HUDEP-2 (cell line): Measurements from ENCODE around the gene DEFB123.
"Not testable (repeated sequence)": the region's sequence is repeated elsewhere in the genome, so short reads cannot be mapped to it uniquely, and the experiment has no call there.

Experiments
- DNase-seq, 76 experiments: peaks; one replicate each; lab custom pipeline; 2025; ENCODE audit not compliant: unreplicated experiment in 76 of 76; lab: John Stamatoyannopoulos, UW

DEFB123 gene, protein sequence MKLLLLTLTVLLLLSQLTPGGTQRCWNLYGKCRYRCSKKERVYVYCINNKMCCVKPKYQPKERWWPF

DNA sequence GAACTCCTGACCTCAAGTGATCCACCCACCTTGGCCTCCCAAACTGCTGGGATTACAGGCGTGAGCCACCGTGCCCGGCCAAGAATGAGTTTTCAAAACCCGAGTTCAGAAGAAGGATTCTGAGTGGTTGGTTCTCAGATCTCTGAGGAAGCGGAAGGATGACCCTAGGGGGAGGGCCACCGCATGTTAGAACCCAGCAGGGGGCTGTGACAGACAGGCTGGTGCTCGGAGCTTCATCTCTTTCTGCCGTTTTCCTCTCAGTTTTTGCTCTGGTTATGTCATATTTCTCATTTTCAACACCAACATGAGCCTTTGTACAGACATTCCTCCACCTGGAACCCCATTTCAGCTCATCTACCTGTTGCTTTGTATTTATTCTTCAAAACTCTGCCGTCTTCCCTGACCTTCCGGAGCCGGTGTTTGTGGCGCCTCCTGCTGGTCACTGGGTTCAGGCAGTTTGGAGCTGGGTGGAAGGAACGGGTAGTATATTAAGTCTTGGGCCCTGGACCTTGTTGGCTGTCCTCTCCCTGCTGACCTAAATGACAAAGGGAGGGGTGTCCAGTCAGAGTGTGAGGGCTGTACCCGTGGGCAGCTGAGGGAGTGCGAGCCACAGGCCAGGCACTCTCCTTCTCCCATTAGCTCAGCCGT is at the start of gene DEFB123:
Gene DEFB123, plus strand, starts transcription at position 621 of the 648 bp plus-strand sequence. CDS start 67 bp downstream, outside the sequence.
- DNase-seq, result peak in 5 of 76 experiments; percentile 2 to 16 (median 4)

DNA sequence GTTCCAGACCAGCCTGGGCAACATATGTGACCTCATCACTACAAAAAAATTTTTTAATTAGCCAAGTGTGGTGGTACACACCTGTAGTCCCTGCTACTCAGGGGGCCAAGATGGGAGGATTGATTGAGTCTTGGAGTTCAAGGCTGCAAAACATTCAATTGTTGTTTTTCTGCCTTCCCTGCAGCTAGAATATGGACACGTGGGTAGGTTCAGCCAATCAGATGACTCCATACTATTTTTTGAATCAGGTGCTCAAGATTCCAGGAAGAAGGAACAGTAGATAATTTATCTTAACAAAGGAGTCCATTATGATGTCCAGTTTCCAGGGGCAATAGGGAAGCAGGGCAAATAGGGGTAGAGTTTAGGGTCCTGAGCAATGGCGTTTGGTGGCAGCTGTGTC is 47.6 kb upstream of the DEFB123 start:
- no peak for DNase-seq

DNA sequence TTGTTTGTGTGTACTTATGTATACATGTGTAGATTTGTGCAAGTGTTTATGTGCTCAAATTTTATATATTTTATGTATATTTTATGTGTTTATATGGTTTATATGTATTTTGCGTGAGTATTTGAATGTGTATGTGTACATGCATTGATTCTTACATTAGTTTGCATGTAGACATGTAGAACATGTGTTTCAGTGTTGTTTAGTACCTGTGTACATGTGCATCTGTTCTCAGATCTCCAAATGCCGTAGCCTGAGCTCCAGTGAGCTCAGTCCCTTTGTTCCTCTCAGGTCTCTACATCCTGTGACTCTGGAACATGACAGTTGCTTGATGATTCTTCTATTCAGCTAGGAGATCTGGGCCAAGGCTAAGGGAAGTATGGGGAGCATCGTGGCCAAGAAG is 45.5 kb upstream of the DEFB123 start:
- DNase-seq, result no peak

DNA sequence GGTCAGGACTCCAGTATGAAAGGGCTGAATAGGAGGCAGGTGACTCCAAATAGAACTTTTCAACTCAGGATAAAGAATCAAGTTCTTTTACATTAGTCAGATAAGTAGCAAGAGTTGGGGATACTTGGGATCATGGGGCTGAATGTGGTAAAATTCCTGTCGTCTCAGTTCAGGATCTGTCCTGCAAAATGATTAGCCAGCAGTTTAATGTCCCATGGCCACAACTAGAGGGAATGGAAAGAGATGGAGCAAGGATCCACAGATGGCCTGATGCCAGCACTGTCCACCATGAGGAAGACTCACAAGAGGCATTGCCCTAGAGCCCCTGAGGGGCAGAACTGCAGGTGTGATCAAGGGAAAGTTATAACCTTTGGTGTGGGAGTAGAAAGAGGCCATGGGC is 36.5 kb upstream of the DEFB123 start:
- DNase-seq, result no peak

DNA sequence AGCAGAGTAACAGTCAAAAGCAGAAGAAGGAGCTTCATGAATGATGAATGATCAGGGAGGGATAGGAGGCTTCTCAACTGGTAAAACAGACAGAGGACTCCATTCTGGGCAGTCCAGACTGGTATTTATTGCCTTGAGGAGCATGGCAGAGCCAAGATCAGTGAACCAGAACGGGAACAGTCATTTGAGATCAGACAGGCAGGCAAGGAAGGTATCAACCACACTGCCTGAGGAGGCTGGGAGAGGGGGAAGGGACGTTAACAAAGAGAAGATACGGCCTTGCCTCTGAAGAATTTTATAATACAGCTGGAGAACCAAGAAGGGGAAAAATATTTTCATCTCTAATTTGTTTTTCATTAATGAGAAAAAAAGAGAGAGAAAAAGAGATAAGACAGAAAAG is 34.3 kb upstream of the DEFB123 start, which contains the start of gene DEFB121:
Gene DEFB121, minus strand, starts transcription at position 101 of the 400 bp plus-strand sequence. Its CDS starts 63 bp downstream, at position 38.
- no peak for DNase-seq

DNA sequence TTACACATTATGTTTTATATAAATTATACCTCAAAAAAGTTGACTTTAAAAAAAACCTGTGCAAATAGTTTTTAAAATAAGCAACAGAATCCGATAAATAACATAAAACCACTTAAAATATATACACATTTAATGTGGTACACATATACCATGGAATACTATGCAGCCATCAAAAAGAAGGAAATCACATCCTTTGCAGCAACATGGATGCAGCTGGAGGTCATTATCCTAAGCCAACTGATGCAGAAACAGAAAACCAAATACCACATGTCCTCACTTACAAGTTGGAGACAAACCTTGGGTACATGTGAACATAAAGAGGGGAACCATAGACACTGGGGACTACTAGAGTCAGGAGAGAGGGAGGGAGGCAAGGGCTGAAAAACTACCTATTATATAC is 30.4 kb upstream of the DEFB123 start:
- no peak for DNase-seq

DNA sequence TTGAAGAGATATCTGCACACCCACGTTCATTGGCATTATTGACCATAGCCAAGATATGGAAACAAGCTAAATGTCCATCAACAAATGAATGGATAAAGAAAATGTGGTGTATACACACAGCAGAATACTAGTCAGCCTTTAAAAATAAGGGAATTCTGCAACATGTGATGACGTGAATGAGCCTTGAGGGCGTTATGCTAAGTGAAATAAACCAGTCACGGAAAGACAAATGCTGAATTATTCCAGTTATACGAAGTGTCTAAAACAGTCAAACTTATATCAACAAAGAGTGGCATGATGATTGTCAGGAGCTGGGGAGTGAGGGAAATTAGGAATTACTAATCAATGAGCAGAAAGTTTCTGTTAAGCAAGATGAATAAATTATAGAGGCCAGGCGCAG is 26.1 kb upstream of the DEFB123 start:
- no peak for DNase-seq

DNA sequence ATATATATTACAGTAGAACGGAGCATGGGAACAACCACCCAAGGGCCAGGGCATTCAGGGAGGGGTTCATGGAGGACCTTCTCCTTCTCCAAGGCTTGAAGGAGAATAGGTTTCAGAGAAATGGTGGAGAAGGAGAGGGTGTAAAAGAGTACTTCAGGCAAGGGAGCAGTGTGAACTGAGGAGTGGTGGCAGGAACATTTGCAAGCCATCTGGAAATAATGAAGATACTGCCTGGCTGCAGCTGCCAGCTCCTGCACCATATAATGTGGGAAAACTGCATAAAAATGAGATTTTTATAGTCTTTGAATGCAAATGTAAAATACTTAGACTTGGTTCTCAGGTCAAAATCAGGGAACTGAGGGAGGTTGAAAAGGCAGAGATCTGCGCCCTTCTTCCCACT is 24.8 kb upstream of the DEFB123 start:
- DNase-seq, result no peak

DNA sequence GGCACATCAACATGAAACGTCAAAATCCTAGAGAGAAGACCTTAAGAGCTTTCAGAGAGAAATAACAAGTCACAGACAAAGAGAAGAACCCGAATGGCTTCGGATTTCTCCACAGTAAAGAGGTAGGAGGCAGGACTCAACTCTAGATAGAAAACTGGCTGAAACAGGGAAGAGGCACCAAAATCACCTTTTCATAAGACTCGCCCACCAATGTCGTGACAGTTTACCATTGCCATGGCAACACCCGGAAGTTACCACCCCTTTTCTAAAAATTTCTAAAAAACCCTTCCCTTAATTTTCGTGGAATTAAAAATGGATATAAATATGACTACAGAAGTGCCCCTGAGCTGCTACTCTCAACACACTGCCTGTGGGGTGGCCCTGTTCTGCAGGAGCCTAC is 22.1 kb upstream of the DEFB123 start:
- no peak for DNase-seq

DNA sequence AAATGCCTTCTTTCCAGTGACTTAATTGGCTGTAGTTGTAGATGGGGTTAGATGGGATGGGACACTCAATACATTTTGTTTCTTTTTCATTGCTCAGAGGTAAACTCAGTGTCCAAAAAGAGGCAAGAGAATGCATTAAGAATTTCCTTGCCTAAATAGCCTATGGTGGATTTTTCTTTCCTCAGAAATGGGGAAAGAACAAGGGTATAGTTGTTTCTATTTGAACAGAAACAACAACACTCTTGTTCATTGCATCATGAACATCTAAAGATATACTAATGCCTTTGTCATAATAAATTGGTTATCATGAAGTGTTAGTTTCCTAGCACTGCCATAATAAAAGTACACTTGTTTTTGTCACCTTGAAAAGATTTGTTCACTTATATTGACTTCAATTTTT is 14.6 kb upstream of the DEFB123 start:
- DNase-seq, result no peak

DNA sequence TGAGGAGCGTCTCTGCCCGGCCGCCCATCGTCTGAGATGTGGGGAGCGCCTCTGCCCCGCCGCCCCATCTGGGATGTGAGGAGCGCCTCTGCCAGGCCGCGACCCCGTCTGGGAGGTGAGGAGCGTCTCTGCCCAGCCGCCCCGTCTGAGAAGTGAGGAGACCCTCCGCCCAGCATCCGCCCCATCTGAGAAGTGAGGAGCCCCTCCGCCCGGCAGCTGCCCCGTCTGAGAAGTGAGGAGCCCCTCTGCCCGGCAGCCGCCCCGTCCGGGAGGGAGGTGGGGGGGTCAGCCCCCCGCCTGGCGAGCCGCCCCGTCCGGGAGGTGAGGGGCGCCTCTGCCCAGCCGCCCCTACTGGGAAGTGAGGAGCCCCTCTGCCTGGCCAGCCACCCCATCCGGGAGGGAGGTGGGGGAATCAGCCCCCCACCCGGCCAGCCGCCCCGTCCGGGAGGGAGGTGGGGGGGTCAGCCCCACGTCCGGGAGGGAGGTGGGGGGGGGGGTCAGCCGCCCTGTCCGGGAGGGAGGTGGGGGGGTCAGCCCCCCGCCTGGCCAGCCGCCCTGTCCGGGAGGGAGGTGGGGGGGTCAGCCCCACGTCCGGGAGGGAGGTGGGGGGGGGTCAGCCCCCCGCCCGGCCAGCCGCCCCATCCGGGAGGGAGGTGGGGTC is 13.4 kb upstream of the DEFB123 start:
- DNase-seq, result not testable (repeated sequence)

DNA sequence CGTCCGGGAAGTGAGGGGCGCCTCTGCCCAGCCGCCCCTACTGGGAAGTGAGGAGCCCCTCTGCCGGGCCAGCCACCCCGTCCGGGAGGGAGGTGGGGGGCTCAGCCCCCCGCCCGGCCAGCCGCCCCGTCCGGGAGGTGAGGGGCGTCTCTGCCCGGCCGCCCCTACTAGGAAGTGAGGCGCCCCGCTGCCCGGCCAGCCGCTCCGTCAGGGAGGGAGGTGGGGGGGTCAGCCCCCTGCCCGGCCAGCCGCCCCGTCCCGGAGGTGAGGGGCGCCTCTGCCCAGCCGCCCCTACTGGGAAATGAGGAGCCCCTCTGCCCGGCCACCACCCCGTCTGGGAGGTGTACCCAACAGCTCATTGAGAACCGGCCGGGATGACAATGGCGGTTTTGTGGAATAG is 12.9 kb upstream of the DEFB123 start:
- DNase-seq, result not testable (repeated sequence)

DNA sequence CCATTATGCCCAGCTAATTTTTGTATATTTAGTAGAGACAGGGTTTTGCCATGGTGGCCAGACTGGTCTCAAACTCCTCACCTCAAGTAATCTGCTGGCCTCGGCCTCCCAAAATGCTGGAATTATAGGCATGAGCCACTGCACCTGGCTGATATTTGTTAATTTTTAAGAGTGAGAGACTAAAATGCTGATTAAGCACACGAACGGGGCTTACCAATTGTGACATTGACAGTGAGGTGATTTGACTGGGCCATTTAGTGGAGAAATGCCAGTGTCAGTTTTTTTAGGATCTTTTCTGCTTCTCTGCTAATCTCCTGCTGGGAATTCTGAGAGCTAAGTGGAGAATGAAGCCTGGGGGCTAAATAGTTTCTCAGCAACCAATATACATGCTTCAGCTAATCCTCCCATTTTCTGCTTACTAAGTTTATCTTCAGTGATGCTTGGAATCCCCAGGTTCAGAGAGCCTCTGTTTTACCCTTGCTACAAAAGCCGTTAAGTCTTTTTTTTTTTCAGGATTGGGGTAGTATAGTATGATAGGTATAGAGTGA is 9.8 kb upstream of the DEFB123 start:
- DNase-seq, result no peak

DNA sequence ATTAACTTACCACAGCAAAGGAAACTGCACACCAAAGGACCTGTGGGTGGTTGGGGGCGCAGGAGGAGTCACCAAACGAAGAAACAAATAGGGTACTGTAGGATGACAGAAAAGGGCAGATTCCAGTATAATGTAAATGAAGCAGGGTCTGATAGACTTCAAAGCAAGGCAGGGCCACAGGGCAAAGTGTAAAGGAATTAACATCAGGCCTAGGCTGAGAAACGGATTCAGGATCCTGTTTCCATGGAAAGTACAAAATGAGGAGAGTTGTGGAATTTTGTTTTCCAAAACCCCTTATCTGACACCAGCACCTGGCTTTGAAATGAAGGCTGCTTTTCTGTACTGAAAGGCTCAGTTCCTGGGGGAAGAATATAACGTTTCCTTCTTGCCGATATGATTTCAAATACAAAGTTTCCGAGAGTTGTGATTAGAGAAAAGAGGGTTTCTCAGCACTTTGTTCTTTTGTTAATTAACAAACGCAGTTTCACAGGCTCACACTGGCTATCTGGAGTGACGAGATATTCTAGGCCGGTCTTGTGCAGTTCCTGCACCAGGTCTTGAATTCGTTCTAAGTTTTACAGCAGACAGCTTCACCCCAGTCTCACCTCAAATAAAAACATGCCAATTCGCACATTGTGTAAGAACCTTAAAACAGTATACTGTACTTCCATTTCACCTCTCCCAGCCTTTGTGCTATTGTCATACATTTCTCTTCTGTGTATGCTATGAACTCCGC is 5.8 kb downstream of the DEFB123 start:
- no peak for DNase-seq

DNA sequence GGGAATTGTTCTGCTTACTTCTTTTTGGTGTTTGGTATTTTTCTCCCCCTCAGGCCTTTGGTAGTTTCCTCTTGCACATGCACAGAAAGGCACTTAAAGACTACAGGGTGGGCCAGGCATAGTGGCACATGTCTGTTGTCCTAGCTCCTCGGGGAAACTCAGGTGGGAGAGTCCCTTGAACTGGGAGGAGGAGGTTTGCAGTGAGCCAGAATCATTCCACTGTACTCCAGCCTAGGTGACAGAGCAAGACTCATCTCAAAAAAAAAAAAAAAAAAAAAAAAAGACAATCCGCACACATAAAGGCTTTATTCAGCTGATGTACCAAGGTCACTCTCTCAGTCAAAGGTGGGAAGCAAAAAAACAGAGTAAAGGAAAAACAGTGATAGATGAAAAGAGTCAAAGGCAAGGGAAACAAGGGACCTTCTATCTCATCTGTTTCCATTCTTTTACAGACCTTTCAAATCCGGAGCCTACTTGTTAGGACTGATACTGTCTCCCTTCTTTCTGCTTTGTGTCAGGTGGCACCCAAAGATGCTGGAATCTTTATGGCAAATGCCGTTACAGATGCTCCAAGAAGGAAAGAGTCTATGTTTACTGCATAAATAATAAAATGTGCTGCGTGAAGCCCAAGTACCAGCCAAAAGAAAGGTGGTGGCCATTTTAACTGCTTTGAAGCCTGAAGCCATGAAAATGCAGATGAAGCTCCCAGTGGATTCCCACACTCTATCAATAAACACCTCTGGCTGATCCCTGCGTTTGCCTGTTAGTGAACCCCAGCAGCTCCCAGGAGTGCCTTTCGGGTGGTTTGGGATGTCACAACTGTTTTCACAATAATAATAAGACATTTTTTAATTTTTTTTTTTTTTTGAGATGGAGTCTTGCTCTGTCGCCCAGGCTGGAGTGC is 9.3 kb downstream of the DEFB123 start:
- DNase-seq, result no peak

DNA sequence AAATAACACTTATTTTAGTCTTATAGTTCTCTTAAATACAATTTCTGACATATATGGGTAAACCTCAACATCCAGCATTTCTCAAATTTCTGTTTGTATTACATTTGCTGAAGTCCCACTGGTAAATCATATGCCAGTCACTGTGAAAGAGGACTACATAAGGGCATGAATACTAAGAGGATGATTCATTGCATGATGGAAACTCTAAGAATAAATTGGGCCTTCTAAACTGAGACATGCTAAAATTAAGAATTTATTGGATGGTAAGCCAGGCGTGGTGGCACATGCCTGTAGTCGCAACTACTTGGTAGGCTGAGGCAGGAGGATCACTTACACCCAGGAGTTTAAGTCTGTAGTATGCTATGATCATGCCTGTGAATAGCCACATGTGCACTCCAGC is 12.1 kb downstream of the DEFB123 start:
- no peak for DNase-seq

DNA sequence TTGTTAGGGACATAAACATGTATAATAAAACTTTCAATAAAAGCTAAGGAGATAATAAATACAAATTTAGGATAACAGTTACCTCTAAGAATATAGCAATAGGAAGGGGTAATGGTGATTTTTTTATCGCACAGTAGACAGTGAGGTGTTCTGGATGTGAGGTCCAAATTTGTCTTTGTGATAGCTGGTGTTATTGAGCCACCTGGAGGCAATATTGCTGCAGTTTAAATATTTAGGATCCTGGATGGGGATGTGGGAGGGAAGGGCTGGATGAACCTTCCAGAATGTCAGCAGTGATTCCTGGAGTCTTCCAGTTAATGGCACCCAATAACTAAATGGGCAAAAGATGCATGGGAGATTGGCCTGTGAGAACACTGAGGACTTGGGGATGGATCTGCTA is 13.9 kb downstream of the DEFB123 start:
- DNase-seq, result no peak

DNA sequence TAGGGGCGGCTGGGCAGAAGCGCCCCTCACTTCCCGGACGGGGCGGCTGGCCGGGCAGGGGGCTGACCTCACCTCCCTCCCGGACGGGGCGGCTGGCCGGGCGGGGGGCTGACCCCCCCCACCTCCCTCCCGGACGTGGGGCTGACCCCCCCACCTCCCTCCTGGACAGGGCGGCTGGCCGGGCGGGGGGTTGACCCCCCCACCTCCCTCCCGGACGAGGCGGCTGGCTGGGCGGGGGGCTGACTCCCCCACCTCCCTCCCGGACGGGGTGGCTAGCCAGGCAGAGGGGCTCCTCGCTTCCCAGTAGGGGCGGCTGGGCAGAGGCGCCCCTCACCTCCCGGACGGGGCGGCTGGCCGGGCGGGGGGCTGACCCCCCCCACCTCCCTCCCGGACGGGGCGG is 30.5 kb downstream of the DEFB123 start:
- not testable (repeated sequence) for DNase-seq

DNA sequence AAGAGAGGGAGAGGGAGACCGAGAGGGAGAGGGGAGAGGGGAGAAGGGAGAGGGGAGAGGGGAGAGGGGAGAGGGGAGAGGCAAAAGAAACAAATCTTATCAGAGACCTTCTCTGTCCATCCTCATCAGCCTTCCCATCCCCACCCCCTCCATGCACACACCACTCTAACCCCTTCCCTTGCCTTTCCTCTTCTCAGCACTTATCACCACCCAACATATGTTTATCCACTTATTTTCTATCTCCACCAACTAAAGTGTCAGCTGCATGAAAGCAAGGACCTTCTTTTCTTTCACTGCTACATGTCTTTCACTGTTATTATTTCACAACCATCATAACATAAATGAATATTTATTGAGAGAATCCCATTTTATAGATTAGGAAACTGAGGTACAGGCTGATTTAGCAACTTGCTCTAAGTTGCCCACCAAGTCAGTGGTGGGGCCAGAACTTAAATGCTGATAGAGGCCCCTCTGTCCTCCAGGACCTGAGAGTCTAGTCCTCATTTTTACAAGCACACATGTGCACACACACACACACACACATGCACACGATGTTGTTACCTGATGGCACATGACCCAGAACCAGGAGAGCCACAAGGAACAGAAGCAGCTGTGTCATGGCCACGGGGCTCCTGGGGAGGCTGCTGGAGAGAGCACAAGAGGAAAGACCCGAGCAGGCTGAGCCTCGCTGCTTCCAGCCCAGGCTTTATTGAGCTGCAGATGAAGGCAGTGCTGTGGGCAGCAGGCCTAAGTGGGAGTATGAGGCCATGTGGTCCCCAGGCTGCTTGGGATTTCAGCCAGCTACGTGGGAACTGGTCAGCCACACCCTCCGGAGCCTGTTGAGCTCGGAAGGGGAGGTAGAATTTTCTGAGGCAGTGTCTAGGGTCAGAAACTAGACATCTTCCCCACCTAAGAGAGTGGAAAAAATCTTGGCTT is 32.2 kb downstream of the DEFB123 start:
- peak in 12 of 76 experiments; percentile 5 to 63 (median 30) for DNase-seq
